HL-60/S4 (cell line): Measurements from ENCODE around the gene ZNF735.
"Not testable (repeated sequence)": the region's sequence is repeated elsewhere in the genome, so short reads cannot be mapped to it uniquely, and the experiment has no call there.

Experiments
- in situ Hi-C: fragments of 300-500 bp; cut with MboI; formaldehyde crosslinking; loops from 2 replicates; pipeline ENCODE4 v1.14.3; 2022; ENCODE audit warnings: low sequenced_read_pairs

The ZNF735 gene

GRCh38 chr7:64206903-64207302 is at the start of gene ZNF735:
ZNF735 (plus strand) TSS chr7:64207203; CDS start chr7:64207203, 0 bp downstream.
- in situ Hi-C loops = no loop called here

DNA sequence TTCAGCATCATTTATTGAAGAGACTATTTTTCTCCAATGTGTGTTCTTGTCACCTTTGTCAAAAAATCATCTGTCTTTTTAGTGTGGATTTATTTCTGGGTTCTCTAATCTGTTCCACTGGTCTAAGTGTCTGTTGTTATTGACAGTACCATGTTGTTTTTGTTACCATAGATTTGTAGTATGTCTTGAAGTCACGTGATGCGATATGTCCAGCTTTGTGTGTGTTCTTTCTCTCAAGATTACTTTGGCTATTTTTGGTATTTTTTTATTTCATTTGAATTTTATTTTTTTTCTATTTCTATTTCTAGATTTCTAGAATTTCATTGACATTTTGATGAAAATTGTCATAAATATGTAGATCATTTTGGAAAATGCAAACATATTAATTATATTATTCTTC is 36.0 kb upstream of the ZNF735 start:
- in situ Hi-C loops = not testable (repeated sequence)

DNA sequence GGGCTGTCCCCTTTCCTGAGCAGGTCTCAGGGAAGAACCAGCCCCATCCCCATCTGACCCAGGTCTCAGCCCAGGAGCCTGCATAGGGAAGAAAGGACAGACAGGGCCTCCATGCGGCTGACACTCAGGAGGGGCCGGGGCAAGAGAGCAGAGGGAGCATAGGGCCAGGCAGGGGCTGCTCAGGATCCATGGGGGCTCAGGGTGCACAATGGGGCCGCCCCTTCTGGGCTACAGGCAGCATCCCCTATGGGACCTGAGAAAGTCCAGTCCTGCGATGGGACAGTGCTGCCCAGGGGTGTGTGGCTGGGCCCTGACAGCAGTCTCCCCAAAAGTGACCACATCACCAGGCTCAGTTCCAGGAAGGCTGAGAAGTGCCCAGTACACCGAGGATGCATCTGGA is 32.7 kb upstream of the ZNF735 start:
- in situ Hi-C loops = no loop called here

DNA sequence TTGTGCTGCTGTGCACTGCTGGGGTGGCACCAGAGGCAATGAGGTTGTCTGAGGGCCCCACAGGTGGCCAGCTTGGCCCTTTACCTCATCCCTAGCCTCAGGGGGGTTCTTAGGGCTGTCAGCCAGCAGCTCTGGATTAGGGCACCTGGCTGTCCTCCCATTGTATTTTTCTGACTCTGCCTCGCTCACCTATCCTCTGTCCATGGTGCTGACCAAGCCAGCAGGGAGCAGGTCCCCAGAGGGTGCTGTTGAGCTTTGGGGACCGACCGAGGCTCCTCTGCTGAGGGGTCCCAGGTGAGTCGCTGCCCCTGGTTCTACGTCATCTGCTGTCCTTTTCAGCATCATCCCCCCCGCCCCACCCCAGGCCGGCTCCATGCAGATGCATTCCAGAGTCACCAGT is 32.1 kb upstream of the ZNF735 start:
- in situ Hi-C loops = no loop called here

GRCh38 chr7:64180989-64181388 is 26.0 kb upstream of the ZNF735 start:
- in situ Hi-C loops = no loop called here

DNA sequence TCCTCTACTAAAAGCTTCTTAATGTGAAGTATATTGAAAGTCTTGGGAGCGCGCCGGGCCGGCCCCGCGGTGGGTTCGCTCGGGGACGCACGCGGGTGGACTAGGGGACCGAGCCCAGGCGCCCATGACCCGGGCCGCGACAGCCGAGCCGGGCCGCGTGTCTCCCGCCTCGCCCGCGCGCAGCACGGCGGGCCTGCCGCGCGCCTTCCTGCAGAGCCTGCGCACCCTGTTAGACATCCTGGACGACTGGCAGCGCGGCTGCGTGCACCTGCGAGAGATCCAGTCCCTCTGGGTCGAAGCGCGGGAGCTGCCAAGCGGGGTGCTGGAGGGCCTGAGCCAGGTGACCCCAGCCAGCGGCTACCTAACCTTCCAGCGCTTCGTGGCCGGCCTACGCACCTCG is 25.4 kb upstream of the ZNF735 start:
- in situ Hi-C loops = no loop called here

- in situ Hi-C loops = no loop called here
These were observed 24.8 kb upstream of the ZNF735 start for GRCh38 chr7:64182036-64182790.

DNA sequence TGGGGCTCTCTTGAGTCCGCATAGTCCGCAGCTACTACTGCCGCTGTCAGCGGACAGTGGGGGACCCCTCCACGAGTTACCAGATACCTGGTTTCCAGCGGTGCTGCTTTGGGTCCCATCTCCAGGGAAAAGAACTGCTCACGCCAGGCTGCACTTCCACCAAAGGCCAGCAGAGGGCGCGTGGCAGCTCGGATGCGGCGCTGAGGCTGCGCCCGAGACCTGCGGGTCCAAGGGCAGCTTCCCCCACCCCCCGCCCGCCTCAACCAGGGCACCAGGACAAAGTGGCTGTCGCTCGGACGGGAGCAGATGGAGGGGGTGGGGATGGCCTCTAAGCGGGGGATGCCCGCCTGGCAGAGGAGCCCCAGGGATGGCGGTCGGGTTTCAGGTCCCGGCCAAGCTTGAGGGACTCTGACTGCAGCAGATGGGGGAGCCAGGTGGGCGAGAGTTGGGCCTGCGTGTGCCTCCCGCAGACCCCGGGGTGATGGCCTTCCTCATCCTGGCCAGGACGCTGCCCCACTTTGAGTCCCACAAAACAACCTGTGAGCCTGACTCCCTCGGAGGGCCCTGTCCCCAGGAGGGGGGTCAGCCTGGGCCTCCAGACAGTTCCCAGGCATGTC is 23.8 kb upstream of the ZNF735 start:
- in situ Hi-C loops = no loop called here

DNA sequence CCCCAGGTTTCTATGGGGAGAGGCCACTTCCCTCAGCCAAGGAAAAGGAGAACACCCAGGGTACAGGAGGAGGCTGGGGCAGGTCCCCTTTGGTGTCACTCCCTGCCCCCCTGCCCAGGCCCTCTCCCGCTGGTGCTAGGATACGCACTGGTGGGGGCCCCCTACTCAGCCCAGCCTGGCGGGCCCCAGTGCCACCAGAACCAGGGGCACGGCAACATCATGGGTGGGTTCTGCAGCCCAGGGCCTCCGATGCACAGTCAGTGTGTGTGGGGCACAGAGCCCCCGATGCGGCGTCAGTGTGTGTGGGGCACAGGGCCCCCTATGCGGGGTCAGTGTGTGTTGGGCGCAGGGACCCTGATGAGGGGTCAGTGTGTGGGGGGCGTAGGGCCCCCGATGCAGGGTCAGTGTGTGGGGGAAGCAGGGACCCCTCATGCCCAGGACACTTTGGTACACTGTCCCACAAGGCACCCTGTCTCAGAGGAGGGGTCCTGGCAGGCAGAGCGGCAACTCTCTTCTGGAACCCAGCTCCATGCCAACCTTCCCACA is 23.1 kb upstream of the ZNF735 start:
- in situ Hi-C loops = no loop called here

- in situ Hi-C loops = no loop called here
These were observed 22.6 kb upstream of the ZNF735 start for GRCh38 chr7:64184376-64184775.

DNA sequence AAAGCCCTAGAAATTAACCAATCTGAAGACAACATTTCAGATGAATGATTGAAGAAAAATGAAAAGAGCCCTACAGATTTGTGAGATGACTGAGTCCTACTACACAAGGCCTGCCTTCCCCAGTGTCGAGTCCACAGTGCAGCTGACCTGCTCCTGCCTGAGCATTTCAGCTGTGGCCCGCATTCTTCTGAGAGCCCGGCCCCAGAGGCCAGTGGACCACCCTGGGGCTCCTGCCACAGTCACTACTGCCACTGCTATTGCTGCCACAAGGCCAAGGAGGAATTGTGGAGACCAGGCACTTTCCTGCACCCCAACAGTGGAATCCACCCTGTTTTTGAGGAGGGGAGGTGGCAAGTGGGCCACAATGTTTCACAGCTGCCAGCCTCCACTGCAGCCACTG is 19.6 kb upstream of the ZNF735 start:
- in situ Hi-C loops = no loop called here

GRCh38 chr7:64192148-64192704 is 14.8 kb upstream of the ZNF735 start:
- in situ Hi-C loops = no loop called here

DNA sequence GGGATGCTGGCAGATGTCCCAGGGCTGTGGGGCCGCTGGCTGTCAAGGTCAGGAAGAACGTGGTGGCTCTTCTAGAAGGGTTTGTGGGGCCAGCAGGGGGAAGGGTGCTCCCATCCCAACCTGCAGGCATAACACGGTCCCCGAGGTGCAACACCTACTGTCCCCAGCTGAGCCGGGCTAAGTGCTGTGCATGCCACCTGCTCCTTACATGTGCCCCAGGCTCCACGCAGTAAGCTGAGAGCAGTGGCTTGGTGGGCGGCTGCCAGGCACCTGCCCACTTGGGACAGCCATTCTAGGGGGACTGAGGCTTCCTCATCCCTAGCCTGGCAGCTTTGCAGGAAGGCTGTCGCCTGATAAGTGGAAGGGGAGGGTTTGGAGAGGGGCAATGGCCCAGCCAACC is 14.2 kb upstream of the ZNF735 start:
- in situ Hi-C loops = no loop called here

- in situ Hi-C loops = not testable (repeated sequence)
These were observed 12.8 kb downstream of the ZNF735 start for GRCh38 chr7:64219710-64220298.

GRCh38 chr7:64223366-64223765 is 16.4 kb downstream of the ZNF735 start:
- in situ Hi-C loops = no loop called here

DNA sequence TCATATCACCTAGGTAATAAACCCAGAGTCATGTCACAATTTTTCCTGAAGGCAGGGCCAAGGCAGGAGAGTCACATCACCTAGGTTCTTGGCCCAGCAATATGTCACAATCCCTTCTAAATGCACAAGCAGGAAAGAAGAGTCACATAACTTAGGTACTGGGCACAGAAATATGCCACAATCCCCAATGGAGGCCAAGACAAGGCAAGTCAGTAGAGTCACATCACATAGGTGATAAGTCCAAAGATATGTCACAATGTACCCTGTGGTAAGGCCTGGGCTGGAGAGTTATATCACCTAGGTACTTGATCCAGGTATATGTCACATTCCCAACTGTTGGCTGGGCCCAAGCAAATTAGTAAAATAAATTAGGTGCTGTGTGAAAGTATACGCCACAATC is 21.2 kb downstream of the ZNF735 start, which contains the start of gene ZNF679:
TSS of gene ZNF679 (plus strand) at position 301 of the 400 bp plus-strand sequence. CDS start 20,644 bp downstream, outside the sequence.
- in situ Hi-C loops = not testable (repeated sequence)

- in situ Hi-C loops = no loop called here
These were observed 59.4 kb downstream of the ZNF735 start for GRCh38 chr7:64266341-64266919.
